ENCODE data around the gene FAM124A. TPM values are rescaled to one million over a fixed set of nuclear protein-coding genes. Genes with fewer than 3 reads are reported as not detected.

The FAM124A gene
- total RNA-seq: 0.96 and 1.1 TPM in 2 replicates

DNA sequence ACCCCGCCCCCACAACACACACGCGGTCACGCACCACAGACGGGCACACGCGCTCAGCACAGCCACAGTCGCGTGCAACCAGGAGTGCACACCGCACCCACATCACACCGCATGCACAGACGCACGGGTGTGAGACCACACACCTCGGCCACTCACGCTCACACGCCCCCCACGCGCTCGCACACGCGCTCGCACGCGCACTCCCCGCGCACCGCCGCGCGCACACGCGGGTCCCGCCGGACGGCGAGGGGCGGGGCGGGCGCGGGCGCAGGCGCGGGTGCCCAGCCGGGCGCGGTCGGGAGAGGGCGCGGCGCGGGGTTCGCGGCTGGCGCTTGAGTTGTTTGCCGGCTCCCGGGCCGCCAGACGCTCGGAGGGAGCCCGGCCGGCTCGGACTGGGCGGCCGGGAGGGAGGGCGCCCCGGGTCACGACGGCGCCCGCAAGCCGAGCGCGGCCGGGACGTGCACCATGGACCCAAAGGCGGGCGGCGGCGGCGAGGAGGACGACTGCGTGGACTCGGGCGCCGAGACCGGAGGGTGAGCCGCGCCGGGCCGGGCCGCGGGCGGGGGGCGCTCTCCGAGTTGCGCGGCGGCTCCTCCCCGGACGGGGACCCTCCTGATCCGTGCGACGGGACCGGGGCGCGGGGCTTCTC lies at the start of gene FAM124A:
Gene FAM124A (plus strand): TSS at position 362 of the 649 bp plus-strand sequence. CDS start 104 bp downstream, at position 466.

Other genes with a start within 250 kb of the FAM124A start
- not detected in 2 replicates for gene C13orf42, start 111.1 kb upstream of the FAM124A start, total RNA-seq
- under 0.01 TPM in 1 of 2 replicates, not detected in the other for gene SERPINE3, start 117.3 kb downstream of the FAM124A start, total RNA-seq
- 47.5 and 48.5 TPM in 2 replicates for gene INTS6, start 230.6 kb downstream of the FAM124A start, total RNA-seq